BLaER1 (cell line): Measurements from ENCODE around the gene ACTR5.
A peak's percentile ranks its signal among the peaks of the same experiment; 100 is the strongest.

Experiments used
- H3K27ac ChIP-seq: shearing (Covaris generic); formaldehyde crosslinking; 2 replicates; pipeline ENCODE4 v1.8.1; 2022
- H3K27me3 ChIP-seq: shearing (Covaris generic); formaldehyde crosslinking; 2 replicates; pipeline ENCODE4 v1.8.1; 2022
- H3K36me3 ChIP-seq: shearing (Covaris generic); formaldehyde crosslinking; 2 replicates; pipeline ENCODE4 v1.8.1; 2022
- H3K4me1 ChIP-seq: shearing (Covaris generic); formaldehyde crosslinking; 2 replicates; pipeline ENCODE4 v1.8.1; 2022
- H3K4me2 ChIP-seq: shearing (Covaris generic); formaldehyde crosslinking; 2 replicates; pipeline ENCODE4 v1.8.1; 2022
- H3K4me3 ChIP-seq: shearing (Covaris generic); formaldehyde crosslinking; 2 replicates; pipeline ENCODE4 v1.8.1; 2022
- H3K9ac ChIP-seq: shearing (Covaris generic); formaldehyde crosslinking; 2 replicates; pipeline ENCODE4 v1.8.1; 2022
- H3K9me3 ChIP-seq: shearing (Covaris generic); formaldehyde crosslinking; 2 replicates; pipeline ENCODE4 v1.8.1; 2022
- H4K20me1 ChIP-seq: shearing (Covaris generic); formaldehyde crosslinking; 2 replicates; pipeline ENCODE4 v1.8.1; 2022
- Cebpa-rat ChIP-seq: shearing (Covaris generic); IDR thresholded peaks from 2 replicates; pipeline ENCODE4 v1.8.1; 2022

The ACTR5 gene

GRCh38 chr20:38728191-38728781, 20.0 kb upstream of the ACTR5 start:
- TF ChIP-seq Cebpa-rat: no peak
- Histone ChIP-seq H3K4me3 (peak overlapping the region; percentile 65), H3K27me3 (peaks cover 82% of the 10 kb centered on the region), H3K4me2 (peak overlapping the region; percentile 97), H4K20me1 (peaks cover 73% of the 10 kb centered on the region), H3K4me1 (peaks cover 81% of the 10 kb centered on the region), H3K36me3 (no peaks in the 10 kb centered on the region), H3K9ac (no peak overlapping the region), H3K27ac (no peak overlapping the region), H3K9me3 (peaks cover 12% of the 10 kb centered on the region)

- no peak overlapping the region for H3K27ac ChIP-seq
- TF ChIP-seq Cebpa-rat: no peak
- peaks cover 65% of the 10 kb centered on the region for H4K20me1 ChIP-seq
- H3K4me3 ChIP-seq: peak overlapping the region; percentile 65
- peaks cover 74% of the 10 kb centered on the region for H3K27me3 ChIP-seq
- peaks cover 73% of the 10 kb centered on the region for H3K4me1 ChIP-seq
- peaks cover 12% of the 10 kb centered on the region for H3K9me3 ChIP-seq
- peak overlapping the region; percentile 97 for H3K4me2 ChIP-seq
- no peaks in the 10 kb centered on the region for H3K36me3 ChIP-seq
- H3K9ac ChIP-seq: no peak overlapping the region
Observed at GRCh38 chr20:38728911-38729642, 19.2 kb upstream of the ACTR5 start.

- Histone ChIP-seq H3K27me3 (peaks cover 67% of the 10 kb centered on the region), H3K4me3 (peak overlapping the region; percentile 65), H3K27ac (no peak overlapping the region), H3K4me1 (peaks cover 66% of the 10 kb centered on the region), H3K9me3 (peaks cover 12% of the 10 kb centered on the region), H4K20me1 (peaks cover 59% of the 10 kb centered on the region), H3K4me2 (peak overlapping the region; percentile 97), H3K36me3 (no peaks in the 10 kb centered on the region), H3K9ac (no peak overlapping the region)
- no peak for TF ChIP-seq Cebpa-rat
Observed at GRCh38 chr20:38729767-38730166, 18.5 kb upstream of the ACTR5 start.

- H3K36me3 ChIP-seq: no peaks in the 10 kb centered on the region
- H3K4me2 ChIP-seq: peak overlapping the region; percentile 97
- peaks cover 12% of the 10 kb centered on the region for H3K9me3 ChIP-seq
- no peak for TF ChIP-seq Cebpa-rat
- peaks cover 52% of the 10 kb centered on the region for H4K20me1 ChIP-seq
- H3K9ac ChIP-seq: no peak overlapping the region
- H3K4me3 ChIP-seq: peak overlapping the region; percentile 65
- H3K4me1 ChIP-seq: peaks cover 60% of the 10 kb centered on the region
- peaks cover 61% of the 10 kb centered on the region for H3K27me3 ChIP-seq
- no peak overlapping the region for H3K27ac ChIP-seq
Observed at GRCh38 chr20:38730167-38730988, 17.9 kb upstream of the ACTR5 start.

- H3K27me3 ChIP-seq: peaks cover 53% of the 10 kb centered on the region
- peaks cover 12% of the 10 kb centered on the region for H3K9me3 ChIP-seq
- H3K4me1 ChIP-seq: peaks cover 52% of the 10 kb centered on the region
- no peak for TF ChIP-seq Cebpa-rat
- peak overlapping the region; percentile 40; the same call in 1 of the 2 replicates for H3K27ac ChIP-seq
- no peaks in the 10 kb centered on the region for H3K36me3 ChIP-seq
- peaks cover 45% of the 10 kb centered on the region for H4K20me1 ChIP-seq
- peak overlapping the region; percentile 47; the same call in 1 of the 2 replicates for H3K9ac ChIP-seq
- H3K4me3 ChIP-seq: peak overlapping the region; percentile 65
- peak overlapping the region; percentile 97 for H3K4me2 ChIP-seq
Observed at GRCh38 chr20:38730989-38731737, 17.1 kb upstream of the ACTR5 start.

GRCh38 chr20:38731738-38732113, 16.5 kb upstream of the ACTR5 start:
- Histone ChIP-seq H4K20me1 (peaks cover 39% of the 10 kb centered on the region), H3K4me1 (peaks cover 46% of the 10 kb centered on the region), H3K27ac (no peak overlapping the region), H3K9ac (no peak overlapping the region), H3K9me3 (peaks cover 12% of the 10 kb centered on the region), H3K36me3 (no peaks in the 10 kb centered on the region), H3K4me2 (peak overlapping the region; percentile 97), H3K27me3 (peaks cover 47% of the 10 kb centered on the region), H3K4me3 (peak overlapping the region; percentile 65; the same call in 1 of the 2 replicates)
- TF ChIP-seq Cebpa-rat: no peak

- no peak overlapping the region for H3K4me2 ChIP-seq
- no peak for TF ChIP-seq Cebpa-rat
- peaks cover 26% of the 10 kb centered on the region for H4K20me1 ChIP-seq
- peaks cover 34% of the 10 kb centered on the region for H3K4me1 ChIP-seq
- no peak overlapping the region for H3K4me3 ChIP-seq
- peaks cover 3% of the 10 kb centered on the region for H3K9me3 ChIP-seq
- peaks cover 35% of the 10 kb centered on the region for H3K27me3 ChIP-seq
- H3K36me3 ChIP-seq: no peaks in the 10 kb centered on the region
- no peak overlapping the region for H3K27ac ChIP-seq
- H3K9ac ChIP-seq: no peak overlapping the region
Observed at GRCh38 chr20:38732981-38733380, 15.3 kb upstream of the ACTR5 start.

GRCh38 chr20:38735172-38735571, 13.1 kb upstream of the ACTR5 start:
- Histone ChIP-seq H3K4me1 (peaks cover 12% of the 10 kb centered on the region), H3K27me3 (peaks cover 13% of the 10 kb centered on the region), H3K4me2 (no peak overlapping the region), H3K4me3 (no peak overlapping the region), H4K20me1 (peaks cover 6% of the 10 kb centered on the region), H3K9me3 (no peaks in the 10 kb centered on the region), H3K36me3 (no peaks in the 10 kb centered on the region), H3K27ac (no peak overlapping the region), H3K9ac (no peak overlapping the region)
- TF ChIP-seq Cebpa-rat: no peak

- Histone ChIP-seq H3K27me3 (peaks cover 4% of the 10 kb centered on the region; the same call in 1 of the 2 replicates), H3K27ac (no peak overlapping the region), H3K4me2 (no peak overlapping the region), H3K9ac (no peak overlapping the region), H4K20me1 (no peaks in the 10 kb centered on the region), H3K4me3 (no peak overlapping the region), H3K36me3 (no peaks in the 10 kb centered on the region), H3K9me3 (no peaks in the 10 kb centered on the region), H3K4me1 (no peaks in the 10 kb centered on the region)
- no peak for TF ChIP-seq Cebpa-rat
Observed at GRCh38 chr20:38737887-38738286, 10.4 kb upstream of the ACTR5 start.
